Fibroblast of lung (primary cell): ENCODE measurements around the gene PLAAT4.

Source experiments
- EZH2 ChIP-seq: IDR thresholded peaks from 2 replicates; pipeline ENCODE4 v1.5.1; 2012; ENCODE audit warnings: low read length, control low read depth, mild to moderate bottlenecking; ENCODE audit errors: missing control alignments
- TF ChIP-seq, protein P1 (sequence below), 2 donors: IDR thresholded peaks in 1 of 2; conservative IDR thresholded peaks in 1 of 2; 1 replicate in 1 of 2; 2 replicates in 1 of 2; pipeline ENCODE4 v1.5.1; 2011 to 2012; ENCODE audit warnings: low read length in 2 of 2, control low read depth in 1 of 2, inconsistent platforms in 1 of 2, low read depth in 1 of 2, mild to moderate bottlenecking in 1 of 2

DNA sequence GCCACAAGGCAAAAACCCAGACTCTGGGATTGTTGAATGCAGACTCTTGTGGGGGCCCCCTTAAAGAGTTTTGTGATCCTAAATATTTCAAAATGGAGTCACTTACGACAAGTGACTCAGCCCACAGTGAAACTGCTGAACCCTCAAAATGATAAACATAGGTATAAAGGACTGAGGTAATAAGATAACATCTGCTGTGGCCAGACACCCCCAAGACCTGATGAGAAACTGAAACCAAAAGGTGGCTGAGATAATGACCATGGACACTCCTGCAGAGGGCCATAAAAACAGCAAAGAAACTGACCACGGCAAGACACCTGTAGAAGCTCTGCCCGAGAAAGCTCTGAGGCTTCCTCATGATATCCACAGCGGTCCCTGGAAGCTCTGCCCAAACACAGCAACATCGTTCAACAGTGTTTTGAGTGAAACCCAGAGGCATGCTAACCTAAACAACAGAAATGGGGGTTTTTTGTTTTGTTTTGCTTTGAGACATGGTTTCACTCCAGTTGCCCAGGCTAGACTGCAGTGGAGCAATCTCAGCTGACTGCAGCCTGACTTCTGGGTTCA lies 1.6 kb upstream of the PLAAT4 start:
- TF ChIP-seq, protein P1, sequence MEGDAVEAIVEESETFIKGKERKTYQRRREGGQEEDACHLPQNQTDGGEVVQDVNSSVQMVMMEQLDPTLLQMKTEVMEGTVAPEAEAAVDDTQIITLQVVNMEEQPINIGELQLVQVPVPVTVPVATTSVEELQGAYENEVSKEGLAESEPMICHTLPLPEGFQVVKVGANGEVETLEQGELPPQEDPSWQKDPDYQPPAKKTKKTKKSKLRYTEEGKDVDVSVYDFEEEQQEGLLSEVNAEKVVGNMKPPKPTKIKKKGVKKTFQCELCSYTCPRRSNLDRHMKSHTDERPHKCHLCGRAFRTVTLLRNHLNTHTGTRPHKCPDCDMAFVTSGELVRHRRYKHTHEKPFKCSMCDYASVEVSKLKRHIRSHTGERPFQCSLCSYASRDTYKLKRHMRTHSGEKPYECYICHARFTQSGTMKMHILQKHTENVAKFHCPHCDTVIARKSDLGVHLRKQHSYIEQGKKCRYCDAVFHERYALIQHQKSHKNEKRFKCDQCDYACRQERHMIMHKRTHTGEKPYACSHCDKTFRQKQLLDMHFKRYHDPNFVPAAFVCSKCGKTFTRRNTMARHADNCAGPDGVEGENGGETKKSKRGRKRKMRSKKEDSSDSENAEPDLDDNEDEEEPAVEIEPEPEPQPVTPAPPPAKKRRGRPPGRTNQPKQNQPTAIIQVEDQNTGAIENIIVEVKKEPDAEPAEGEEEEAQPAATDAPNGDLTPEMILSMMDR (conservative IDR thresholded peaks at IDR 0.05 in 1 of 2, IDR thresholded peaks at IDR 0.05 in 1 of 2; ENCODE audit: low read depth in 1 of 2, low read length in 2 of 2) = no peak
- no peak for TF ChIP-seq EZH2
